ENCODE data around the gene TPBGL.
"Not testable (repeated sequence)": the region's sequence is repeated elsewhere in the genome, so short reads cannot be mapped to it uniquely, and the experiment has no call there.

The TPBGL gene

GRCh38 chr11:75272821-75273301 lies 32.3 kb downstream of the TPBGL start:
- no peak for DNase-seq (ENCODE audit: low read depth)

- no peak for DNase-seq (ENCODE audit: low read depth)
Observed at GRCh38 chr11:75273411-75274391, 33.1 kb downstream of the TPBGL start.

- not testable (repeated sequence) for DNase-seq (ENCODE audit: low read depth)
Observed at GRCh38 chr11:75274716-75275115, 34.1 kb downstream of the TPBGL start.

- DNase-seq (ENCODE audit: low read depth): peak; percentile 56
Observed at GRCh38 chr11:75275581-75275980, 35.0 kb downstream of the TPBGL start.

- DNase-seq (ENCODE audit: low read depth): no peak
Observed at GRCh38 chr11:75276186-75276585, 35.6 kb downstream of the TPBGL start.

- DNase-seq (ENCODE audit: low read depth): no peak
Observed at GRCh38 chr11:75276686-75277085, 36.1 kb downstream of the TPBGL start.

- no peak for DNase-seq (ENCODE audit: low read depth)
Observed at GRCh38 chr11:75277211-75277805, 36.7 kb downstream of the TPBGL start.

GRCh38 chr11:75277991-75278790 lies 37.6 kb downstream of the TPBGL start:
- DNase-seq (ENCODE audit: low read depth): no peak

GRCh38 chr11:75279273-75279672 lies 38.7 kb downstream of the TPBGL start:
- no peak for DNase-seq (ENCODE audit: low read depth)

- DNase-seq (ENCODE audit: low read depth): peak; percentile 66
Observed at GRCh38 chr11:75280227-75280701, 39.7 kb downstream of the TPBGL start.

GRCh38 chr11:75280770-75281468 lies 40.3 kb downstream of the TPBGL start:
- DNase-seq (ENCODE audit: low read depth): no peak

- DNase-seq (ENCODE audit: low read depth): no peak
Observed at GRCh38 chr11:75281469-75282095, 41.0 kb downstream of the TPBGL start.

GRCh38 chr11:75283391-75283931 lies 42.9 kb downstream of the TPBGL start:
- DNase-seq (ENCODE audit: low read depth): no peak

GRCh38 chr11:75285776-75286360 lies 45.3 kb downstream of the TPBGL start:
- no peak for DNase-seq (ENCODE audit: low read depth)

- no peak for DNase-seq (ENCODE audit: low read depth)
Observed at GRCh38 chr11:75286826-75287465, 46.4 kb downstream of the TPBGL start.

- no peak for DNase-seq (ENCODE audit: low read depth)
Observed at GRCh38 chr11:75287579-75287978, 47.0 kb downstream of the TPBGL start.

GRCh38 chr11:75289511-75289760 lies 48.9 kb downstream of the TPBGL start:
- no peak for DNase-seq (ENCODE audit: low read depth)

- no peak for DNase-seq (ENCODE audit: low read depth)
Observed at GRCh38 chr11:75289919-75290318, 49.3 kb downstream of the TPBGL start.

GRCh38 chr11:75291741-75292140 lies 51.2 kb downstream of the TPBGL start:
- DNase-seq (ENCODE audit: low read depth): no peak

- no peak for DNase-seq (ENCODE audit: low read depth)
Observed at GRCh38 chr11:75292943-75293342, 52.4 kb downstream of the TPBGL start.

Measured in activated gamma-delta T cell treated with anti-CD3 and anti-CD28 coated beads, Interleukin-2, amount 50 U/mL, for 16 hours (primary cell).